HepG2 (cell line): Measurements from ENCODE around the gene CDC42EP1. TPM values are rescaled to one million over a fixed set of nuclear protein-coding genes. Genes with fewer than 3 reads are reported as not detected.
A peak's percentile ranks its signal among the peaks of the same experiment; 100 is the strongest.

Experiments used
- AKAP8 ChIP-seq: sonication (generic); formaldehyde crosslinking; IDR thresholded peaks from 2 replicates; pipeline ENCODE4 v1.5.1; 2020; ENCODE audit warnings: mild to moderate bottlenecking, missing genetic modification reagents
- CBX2 ChIP-seq, 2 experiments: fragments of 200-600 bp in 1 of 2; sonication (generic); formaldehyde crosslinking in 1 of 2; IDR thresholded peaks; 2 replicates each; pipeline versions ENCODE4 v1.7.0 to v1.8.1; 2018 to 2022; ENCODE audit warnings: low read depth in 2 of 2, low read length in 1 of 2, mild to moderate bottlenecking in 1 of 2, missing genetic modification reagents in 1 of 2
- FOSL2 ChIP-seq: sonication (generic); formaldehyde crosslinking; IDR thresholded peaks from 2 replicates; pipeline ENCODE4 v1.4.0; 2020; ENCODE audit warnings: missing genetic modification reagents
- FOXP1 ChIP-seq, 2 experiments: fragments of 450-650 bp in 1 of 2; IDR thresholded peaks; 2 replicates each; pipeline ENCODE4 v1.6.1; 2017 to 2018; ENCODE audit warnings: antibody characterized with exemption in 1 of 2
- HNF1A ChIP-seq, 2 experiments: sonication (generic) in 1 of 2; formaldehyde crosslinking in 1 of 2; IDR thresholded peaks; 2 replicates each; pipeline versions ENCODE4 v1.4.0 to v1.6.1; 2016 to 2020; ENCODE audit warnings: borderline replicate concordance in 1 of 2, low read depth in 1 of 2, mild to moderate bottlenecking in 1 of 2, missing genetic modification reagents in 1 of 2
- MXD4 ChIP-seq: IDR thresholded peaks from 2 replicates; pipeline ENCODE4 v1.6.1; 2016; ENCODE audit warnings: mild to moderate bottlenecking, missing biosample characterization, missing genetic modification reagents
- NR0B2 ChIP-seq: sonication (generic); formaldehyde crosslinking; IDR thresholded peaks from 2 replicates; pipeline ENCODE4 v1.4.0; 2020; ENCODE audit warnings: mild to moderate bottlenecking, missing genetic modification reagents
- ZNF318 ChIP-seq: sonication (generic); formaldehyde crosslinking; IDR thresholded peaks from 2 replicates; pipeline ENCODE4 v1.4.0; 2020; ENCODE audit warnings: mild to moderate bottlenecking, missing genetic modification reagents
- ZNF335 ChIP-seq: sonication (generic); formaldehyde crosslinking; IDR thresholded peaks from 2 replicates; pipeline ENCODE4 v1.4.0; 2020; ENCODE audit warnings: missing genetic modification reagents
- ZNF431 ChIP-seq: sonication (generic); formaldehyde crosslinking; IDR thresholded peaks from 2 replicates; pipeline ENCODE4 v1.9.0; 2022; ENCODE audit warnings: missing genetic modification reagents, low read depth, mild to moderate bottlenecking, borderline replicate concordance
- ZNF776 ChIP-seq: sonication (generic); formaldehyde crosslinking; IDR thresholded peaks from 2 replicates; pipeline ENCODE4 v1.4.0; 2020; ENCODE audit warnings: mild to moderate bottlenecking, missing genetic modification reagents
- ZZZ3 ChIP-seq: sonication (generic); formaldehyde crosslinking; IDR thresholded peaks from 2 replicates; pipeline ENCODE4 v1.4.0; 2020; ENCODE audit warnings: missing genetic modification reagents, mild to moderate bottlenecking, borderline replicate concordance
- polyA plus RNA-seq, 8 experiments: library from polyadenylated mRNA; depleted of rRNA in 3 of 8; stranded (reverse) in 7 of 8; unstranded in 1 of 8; fragments of >200 nt; fragmentation: Illumina TruSeq in 4 of 8; extraction: Trizol in 4 of 8; gene quantifications; 2 replicates each; pipeline versions ENCODE4 v1.2.1 to v1.2.3, GENCODE V29; 2011 to 2016; ENCODE audit warnings: low read depth in 4 of 8, missing spikeins in 1 of 8, mixed read lengths in 1 of 8; ENCODE audit not compliant: insufficient read depth in 1 of 8
- total RNA-seq, 5 experiments: library from RNA; depleted of rRNA; stranded (reverse); fragments of >200 nt; fragmentation: Illumina TruSeq; extraction: Trizol; gene quantifications; 2 replicates each; pipeline ENCODE4 v1.2.3, GENCODE V29; 2016; ENCODE audit warnings: low read depth in 1 of 5
- TF ChIP-seq, protein P1 (sequence below): sonication (generic); formaldehyde crosslinking; IDR thresholded peaks from 2 replicates; pipeline ENCODE4 v1.5.0; 2020; ENCODE audit warnings: mild to moderate bottlenecking, missing genetic modification reagents, moderate library complexity
- TF ChIP-seq, protein P2 (sequence below): IDR thresholded peaks from 2 replicates; pipeline ENCODE4 v1.6.1; 2016; ENCODE audit warnings: low read depth, borderline replicate concordance

The CDC42EP1 gene
- total and polyA plus RNA-seq, 2 of the 13 experiments (the other 11 are each of a cell fraction or from before 2014, with no cell fraction given), result 17.1 to 29.5 TPM

- TF ChIP-seq MXD4 (CRISPR knock-in tag), result no peak
- 0 out of 2 replicates have a peak, but pooled peaks have one; percentile 25 for TF ChIP-seq NR0B2
- TF ChIP-seq HNF1A (IDR thresholded peaks at IDR 0.05; ENCODE audit: low read depth), result no peak
- TF ChIP-seq HNF1A (CRISPR knock-in tag; IDR thresholded peaks at IDR 0.05; ENCODE audit: borderline replicate concordance), result no peak
- TF ChIP-seq ZNF318, result no peak
- TF ChIP-seq FOSL2 (CRISPR knock-in tag), result 0 out of 2 replicates have a peak, but pooled peaks have one; percentile 1
- TF ChIP-seq, protein P1, sequence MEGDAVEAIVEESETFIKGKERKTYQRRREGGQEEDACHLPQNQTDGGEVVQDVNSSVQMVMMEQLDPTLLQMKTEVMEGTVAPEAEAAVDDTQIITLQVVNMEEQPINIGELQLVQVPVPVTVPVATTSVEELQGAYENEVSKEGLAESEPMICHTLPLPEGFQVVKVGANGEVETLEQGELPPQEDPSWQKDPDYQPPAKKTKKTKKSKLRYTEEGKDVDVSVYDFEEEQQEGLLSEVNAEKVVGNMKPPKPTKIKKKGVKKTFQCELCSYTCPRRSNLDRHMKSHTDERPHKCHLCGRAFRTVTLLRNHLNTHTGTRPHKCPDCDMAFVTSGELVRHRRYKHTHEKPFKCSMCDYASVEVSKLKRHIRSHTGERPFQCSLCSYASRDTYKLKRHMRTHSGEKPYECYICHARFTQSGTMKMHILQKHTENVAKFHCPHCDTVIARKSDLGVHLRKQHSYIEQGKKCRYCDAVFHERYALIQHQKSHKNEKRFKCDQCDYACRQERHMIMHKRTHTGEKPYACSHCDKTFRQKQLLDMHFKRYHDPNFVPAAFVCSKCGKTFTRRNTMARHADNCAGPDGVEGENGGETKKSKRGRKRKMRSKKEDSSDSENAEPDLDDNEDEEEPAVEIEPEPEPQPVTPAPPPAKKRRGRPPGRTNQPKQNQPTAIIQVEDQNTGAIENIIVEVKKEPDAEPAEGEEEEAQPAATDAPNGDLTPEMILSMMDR (CRISPR knock-in tag), result no peak
- TF ChIP-seq, protein P2, sequence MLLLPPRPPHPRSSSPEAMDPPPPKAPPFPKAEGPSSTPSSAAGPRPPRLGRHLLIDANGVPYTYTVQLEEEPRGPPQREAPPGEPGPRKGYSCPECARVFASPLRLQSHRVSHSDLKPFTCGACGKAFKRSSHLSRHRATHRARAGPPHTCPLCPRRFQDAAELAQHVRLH (CRISPR knock-in tag), result no peak
- TF ChIP-seq ZZZ3 (CRISPR knock-in tag), result no peak
- TF ChIP-seq AKAP8, result no peak
- TF ChIP-seq ZNF431 (CRISPR knock-in tag), result no peak
- TF ChIP-seq CBX2 (IDR thresholded peaks at IDR 0.05; ENCODE audit: low read depth, low read length), result no peak
- TF ChIP-seq CBX2 (CRISPR knock-in tag; IDR thresholded peaks at IDR 0.05; ENCODE audit: low read depth), result no peak
- TF ChIP-seq ZNF776 (CRISPR knock-in tag), result 0 out of 2 replicates have a peak, but pooled peaks have one; percentile 15
- TF ChIP-seq ZNF335 (CRISPR knock-in tag), result no peak
- no peak for TF ChIP-seq FOXP1 (IDR thresholded peaks at IDR 0.05)
- TF ChIP-seq FOXP1 (CRISPR knock-in tag; IDR thresholded peaks at IDR 0.05), result no peak
Observed at GRCh38 chr22:37570661-37570976, 10.3 kb downstream of the CDC42EP1 start (continued).
